Epithelial cell of proximal tubule (primary cell): ENCODE data around the gene USP20. TPM values are rescaled to one million over a fixed set of nuclear protein-coding genes. Genes with fewer than 3 reads are reported as not detected.
"Not testable (repeated sequence)": the region's sequence is repeated elsewhere in the genome, so short reads cannot be mapped to it uniquely, and the experiment has no call there.

Experiments used
- DNase-seq: peaks from one replicate; pipeline ENCODE4 v3.0.0-alpha.2; 2011; ENCODE audit warnings: low read depth
- H3K4me3 ChIP-seq: 2 replicates; pipeline ENCODE4 v1.5.1; 2011; ENCODE audit warnings: low read depth, mild to moderate bottlenecking, low read length
- CTCF ChIP-seq: conservative IDR thresholded peaks from 2 replicates; pipeline ENCODE4 v1.5.1; 2012; ENCODE audit warnings: low read depth, mild to moderate bottlenecking, low read length
- total RNA-seq: library from RNA; depleted of rRNA; stranded (reverse); fragments of >200 nt; gene quantifications from 2 replicates; pipeline ENCODE4 v1.2.3, GENCODE V29; 2015

The USP20 gene
- total RNA-seq: 7.2 and 17.5 TPM in 2 replicates

- peak within 1 kb of the TSS; percentile 98 for H3K4me3 ChIP-seq
- TF ChIP-seq CTCF: no peak
- peak; percentile 39 for DNase-seq
Measured at GRCh38 chr9:129835128-129835859, at the start of gene USP20, which contains the start of gene C9orf78. TSS of gene USP20 (plus strand) at chr9:129835458. CDS start at chr9:129852556, 17,098 bp downstream. TSS of gene C9orf78 (minus strand) at chr9:129835275. CDS start at chr9:129835221, 54 bp downstream.

DNA sequence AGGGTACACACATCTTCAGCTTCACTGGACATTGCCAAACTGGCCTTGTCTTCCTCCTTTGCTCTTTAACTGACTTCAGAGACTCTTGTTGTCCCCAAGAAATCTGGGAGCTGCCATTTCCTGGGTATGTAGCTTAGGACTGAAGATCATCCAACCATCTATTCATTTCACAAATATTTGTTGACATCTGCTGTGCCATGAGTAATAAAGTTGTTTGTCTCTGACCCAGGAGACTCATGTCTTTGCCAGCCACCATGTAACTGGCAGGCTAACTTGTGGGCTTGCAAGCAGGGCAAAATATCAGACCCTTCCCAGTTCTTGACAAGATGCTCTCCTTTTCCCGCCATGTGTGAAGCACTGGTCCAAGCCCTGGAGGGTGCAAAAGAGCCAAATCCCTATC lies 49.4 kb upstream of the USP20 start:
- no peak for TF ChIP-seq CTCF
- no peak for DNase-seq
- H3K4me3 ChIP-seq: no peak overlapping the region

DNA sequence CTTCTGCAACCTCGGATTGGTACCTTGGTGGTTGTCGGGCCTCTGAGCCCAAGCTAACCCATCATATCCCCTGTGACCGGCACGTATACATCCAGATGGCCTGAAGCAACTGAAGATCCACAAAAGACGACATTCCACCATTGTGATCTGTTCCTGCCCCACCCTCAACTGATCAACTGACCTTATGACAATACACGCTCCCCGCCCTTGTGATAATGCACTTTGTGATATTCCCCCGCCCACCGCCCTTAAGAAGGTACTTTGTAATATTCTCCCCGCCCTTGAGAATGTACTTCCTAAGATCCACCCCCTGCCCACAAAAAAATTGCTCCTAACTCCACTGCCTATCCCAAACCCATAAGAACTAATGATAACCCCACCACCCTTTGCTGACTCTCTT lies 48.8 kb upstream of the USP20 start:
- TF ChIP-seq CTCF: no peak
- H3K4me3 ChIP-seq: no peak overlapping the region
- DNase-seq: no peak

DNA sequence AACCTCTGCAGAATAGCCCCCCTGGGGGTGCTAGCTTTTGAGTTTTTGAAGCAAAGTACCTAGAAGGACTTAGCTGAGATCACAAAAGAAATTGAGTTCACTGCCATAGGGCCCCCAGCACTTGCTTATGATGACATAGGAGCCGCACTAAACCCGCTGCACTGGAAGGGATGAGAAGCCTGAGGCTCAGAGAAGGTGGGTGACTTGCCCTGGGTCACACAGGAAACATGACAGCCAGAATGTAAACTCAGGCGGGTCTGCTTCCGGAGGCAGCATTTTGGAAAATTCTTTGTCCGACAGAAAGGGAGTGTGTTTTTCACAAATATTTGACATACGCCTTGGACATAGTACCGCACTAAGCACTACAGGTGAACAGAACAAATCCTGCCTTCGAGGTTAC lies 40.7 kb upstream of the USP20 start:
- no peak overlapping the region for H3K4me3 ChIP-seq
- no peak for DNase-seq
- TF ChIP-seq CTCF: no peak

- not testable (repeated sequence) for DNase-seq, H3K4me3 ChIP-seq
Measured at GRCh38 chr9:129796029-129796428, 39.2 kb upstream of the USP20 start.

- no peak overlapping the region for H3K4me3 ChIP-seq
- TF ChIP-seq CTCF: no peak
- no peak for DNase-seq
Measured at GRCh38 chr9:129798973-129799372, 36.3 kb upstream of the USP20 start.

GRCh38 chr9:129801504-129801903 lies 33.8 kb upstream of the USP20 start:
- no peak for TF ChIP-seq CTCF
- DNase-seq: no peak
- no peak overlapping the region for H3K4me3 ChIP-seq
